Measurements from ENCODE around the gene BCAS3.

Gene BCAS3

GRCh38 chr17:61117983-61118382 is 440.3 kb downstream of the BCAS3 start:
- TF ChIP-seq, protein P1, sequence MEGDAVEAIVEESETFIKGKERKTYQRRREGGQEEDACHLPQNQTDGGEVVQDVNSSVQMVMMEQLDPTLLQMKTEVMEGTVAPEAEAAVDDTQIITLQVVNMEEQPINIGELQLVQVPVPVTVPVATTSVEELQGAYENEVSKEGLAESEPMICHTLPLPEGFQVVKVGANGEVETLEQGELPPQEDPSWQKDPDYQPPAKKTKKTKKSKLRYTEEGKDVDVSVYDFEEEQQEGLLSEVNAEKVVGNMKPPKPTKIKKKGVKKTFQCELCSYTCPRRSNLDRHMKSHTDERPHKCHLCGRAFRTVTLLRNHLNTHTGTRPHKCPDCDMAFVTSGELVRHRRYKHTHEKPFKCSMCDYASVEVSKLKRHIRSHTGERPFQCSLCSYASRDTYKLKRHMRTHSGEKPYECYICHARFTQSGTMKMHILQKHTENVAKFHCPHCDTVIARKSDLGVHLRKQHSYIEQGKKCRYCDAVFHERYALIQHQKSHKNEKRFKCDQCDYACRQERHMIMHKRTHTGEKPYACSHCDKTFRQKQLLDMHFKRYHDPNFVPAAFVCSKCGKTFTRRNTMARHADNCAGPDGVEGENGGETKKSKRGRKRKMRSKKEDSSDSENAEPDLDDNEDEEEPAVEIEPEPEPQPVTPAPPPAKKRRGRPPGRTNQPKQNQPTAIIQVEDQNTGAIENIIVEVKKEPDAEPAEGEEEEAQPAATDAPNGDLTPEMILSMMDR (conservative IDR thresholded peaks at IDR 0.05; ENCODE audit: low read depth): no peak
- DNase-seq (ENCODE audit: low spot score): no peak
- CTCF ChIA-PET: no interaction called here

GRCh38 chr17:61118871-61119270 is 441.2 kb downstream of the BCAS3 start:
- TF ChIP-seq, protein P1 (conservative IDR thresholded peaks at IDR 0.05; ENCODE audit: low read depth): no peak
- ChIA-PET POLR2A (ENCODE audit: low non-redundant PET) (no interaction called here), CTCF (interaction anchor here (0.6 kb wide), 1 partner anchor 23 kb away, joined by 4 read pairs; no protein-coding TSS in a partner anchor)
- DNase-seq (ENCODE audit: low spot score): no peak
- no peak overlapping the region for H3K27ac ChIP-seq

More at GRCh38 chr17:61117983-61118382, 440.3 kb downstream of the BCAS3 start:
- H3K27ac ChIP-seq: no peak overlapping the region
- POLR2A ChIA-PET (ENCODE audit: low non-redundant PET): no interaction called here

DNA sequence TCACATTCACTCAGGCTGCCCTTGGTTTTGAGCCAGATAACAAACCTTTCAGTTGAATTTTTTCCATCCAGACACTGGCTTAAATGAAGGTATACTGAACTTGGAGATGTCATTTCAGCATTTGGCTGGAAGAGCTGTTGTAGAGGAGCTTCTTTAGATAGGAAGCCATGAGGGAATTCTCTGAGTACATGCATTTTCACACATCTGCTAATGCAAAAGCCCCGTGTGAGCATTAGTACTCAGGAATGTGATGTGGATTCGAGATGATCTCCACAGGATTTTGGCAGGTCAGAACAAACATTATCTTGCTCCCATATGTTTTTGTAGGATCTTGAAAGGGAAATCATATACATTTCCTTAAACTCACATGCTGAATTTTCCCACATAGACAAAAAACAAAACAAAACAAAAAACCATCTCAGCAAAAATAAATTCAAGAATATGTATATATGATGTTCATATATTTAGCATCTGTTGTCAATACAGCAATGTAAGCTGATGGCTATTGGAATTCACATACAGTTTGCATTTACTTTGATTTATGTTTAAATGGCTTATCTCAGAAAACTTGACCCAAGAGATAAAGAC is 444.8 kb downstream of the BCAS3 start:
- TF ChIP-seq, protein P1 (conservative IDR thresholded peaks at IDR 0.05; ENCODE audit: low read depth): no peak
- H3K27ac ChIP-seq: no peak overlapping the region
- CTCF ChIA-PET: interaction anchor here (0.7 kb wide), 1 partner anchor 1229 kb away, joined by 4 read pairs; no protein-coding TSS in a partner anchor

DNA sequence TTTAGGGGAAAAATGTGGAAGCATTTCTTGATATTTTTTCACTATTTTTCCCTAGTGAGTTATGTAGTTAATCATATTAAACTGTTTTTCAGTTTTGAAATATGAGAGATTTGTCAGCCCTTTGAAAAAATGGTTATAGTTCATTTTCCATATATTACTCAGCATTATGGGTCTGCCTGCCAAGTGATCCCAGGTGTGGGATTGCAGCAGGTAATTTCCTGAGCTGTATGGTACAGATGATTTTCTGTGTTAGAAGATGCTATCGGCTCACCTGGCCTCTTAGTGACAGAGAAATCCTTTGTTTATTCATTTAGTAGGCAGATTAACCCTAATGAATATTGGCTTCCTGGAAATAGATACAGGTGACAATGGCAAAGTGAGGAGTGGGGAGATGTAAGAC is 446.9 kb downstream of the BCAS3 start:
- TF ChIP-seq, protein P1 (conservative IDR thresholded peaks at IDR 0.05; ENCODE audit: low read depth): no peak
- H3K27ac ChIP-seq: no peak overlapping the region
- ChIA-PET CTCF (no interaction called here), POLR2A (ENCODE audit: low non-redundant PET) (no interaction called here)
- DNase-seq (ENCODE audit: low spot score): peak; percentile 3

More for the DNA sequence above, 444.8 kb downstream of the BCAS3 start:
- POLR2A ChIA-PET (ENCODE audit: low non-redundant PET): no interaction called here
- no peak for DNase-seq (ENCODE audit: low spot score)

DNA sequence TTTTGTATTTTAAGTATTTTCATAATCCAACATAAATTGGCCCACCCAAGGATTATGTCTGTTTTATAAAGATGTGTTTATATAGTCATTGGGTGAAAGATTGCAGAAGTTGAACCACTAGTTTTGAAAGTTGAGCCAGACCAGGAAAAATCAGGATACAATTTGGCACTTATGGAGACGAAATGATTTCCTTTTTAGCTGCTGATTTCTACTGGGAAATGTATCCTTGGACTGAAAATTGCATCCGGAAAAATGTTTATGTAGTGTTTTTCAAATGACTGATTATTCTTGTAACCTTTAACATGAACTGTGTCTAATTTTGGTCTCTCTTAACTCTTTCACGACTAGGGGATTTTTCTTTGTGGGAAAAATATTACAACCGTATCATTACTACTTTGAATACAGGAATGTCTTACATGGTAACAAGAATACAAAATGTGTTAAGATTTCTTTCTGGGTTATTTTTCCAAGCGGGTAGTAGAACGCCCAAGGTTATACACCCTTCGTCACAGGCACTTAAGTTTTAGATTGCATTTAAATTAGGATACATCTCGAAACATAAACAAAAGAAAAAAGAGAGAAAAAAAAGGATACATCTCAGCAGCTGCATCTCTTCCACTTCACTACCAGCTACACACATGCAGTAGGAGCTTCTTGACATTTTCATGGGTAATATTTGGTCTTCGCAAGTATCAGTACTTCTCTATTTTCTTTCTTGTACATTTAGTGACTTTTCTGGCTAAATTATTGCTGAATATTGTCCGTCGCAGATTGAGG is 449.0 kb downstream of the BCAS3 start:
- CTCF ChIA-PET: interaction anchor here (0.7 kb wide), 1 partner anchor 32 kb away, joined by 6 read pairs; no protein-coding TSS in a partner anchor
- POLR2A ChIA-PET (ENCODE audit: low non-redundant PET): no interaction called here
- no peak overlapping the region for H3K27ac ChIP-seq
- no peak for DNase-seq (ENCODE audit: low spot score)
- TF ChIP-seq, protein P1 (conservative IDR thresholded peaks at IDR 0.05; ENCODE audit: low read depth): no peak

- DNase-seq (ENCODE audit: low spot score): no peak
- ChIA-PET CTCF (interaction anchor here (0.6 kb wide), 1 partner anchor 32 kb away, joined by 3 read pairs; no protein-coding TSS in a partner anchor), POLR2A (ENCODE audit: low non-redundant PET) (no interaction called here)
- TF ChIP-seq, protein P1 (conservative IDR thresholded peaks at IDR 0.05; ENCODE audit: low read depth): no peak
- no peak overlapping the region for H3K27ac ChIP-seq
These were observed 450.3 kb downstream of the BCAS3 start for GRCh38 chr17:61127960-61128359.

Data from RWPE1 (cell line).